GM12878 (cell line): ENCODE measurements around the gene CDX1.

ENCODE experiments used
- CEBPB ChIP-seq, 2 experiments: fragments of 150-350 bp in 1 of 2; IDR thresholded peaks; 2 replicates each; pipeline ENCODE4 v1.6.1; 2012 to 2014; ENCODE audit warnings: low read depth in 2 of 2, low read length in 2 of 2, borderline replicate concordance in 1 of 2, inconsistent platforms in 1 of 2
- HCFC1 ChIP-seq: fragments of 150-350 bp; IDR thresholded peaks from 2 replicates; pipeline ENCODE4 v1.6.1; 2014; ENCODE audit warnings: low read length
- HDGF ChIP-seq: fragments of 450-650 bp; IDR thresholded peaks from 2 replicates; pipeline ENCODE4 v1.6.1; 2016; ENCODE audit warnings: antibody characterized with exemption
- MYC ChIP-seq: IDR thresholded peaks from 2 replicates; pipeline ENCODE4 v1.6.1; 2011; ENCODE audit warnings: mild to moderate bottlenecking, low read length, moderate library complexity, inconsistent platforms; ENCODE audit not compliant: insufficient read depth, insufficient replicate concordance, insufficient read length, severe bottlenecking
- PKNOX1 ChIP-seq: fragments of 450-650 bp; IDR thresholded peaks from 2 replicates; pipeline ENCODE4 v1.6.1; 2016; ENCODE audit warnings: mild to moderate bottlenecking
- SPI1 ChIP-seq: IDR thresholded peaks from 2 replicates; pipeline ENCODE4 v1.6.1; 2011; ENCODE audit warnings: low read depth, mild to moderate bottlenecking, low read length, moderate library complexity, borderline replicate concordance; ENCODE audit not compliant: insufficient read depth

GRCh38 chr5:150197476-150197875 lies 30.9 kb downstream of the CDX1 start:
- no peak for TF ChIP-seq HCFC1
- no peak for TF ChIP-seq MYC
- TF ChIP-seq HDGF = no peak
- TF ChIP-seq SPI1 = no peak
- no peak for TF ChIP-seq PKNOX1
- no peak for TF ChIP-seq CEBPB (IDR thresholded peaks at IDR 0.05; ENCODE audit: borderline replicate concordance in 1 of 2, low read depth in 2 of 2, low read length in 2 of 2)
